Measurements from ENCODE around the gene CMTM6. TPM values are rescaled to one million over a fixed set of nuclear protein-coding genes. Genes with fewer than 3 reads are reported as not detected.
A peak's percentile ranks its signal among the peaks of the same experiment; 100 is the strongest.

CMTM6 gene
- total and polyA plus RNA-seq, 9 of the 15 experiments (the other 6 are each of a cell fraction or from before 2014, with no cell fraction given) = 8.9 to 39.7 (median 19.5) TPM

- TF ChIP-seq DEAF1 (CRISPR knock-in tag; IDR thresholded peaks at IDR 0.05) = peak; percentile 98
- TF ChIP-seq ARID2 (IDR thresholded peaks at IDR 0.05) = peak; percentile 98
- TF ChIP-seq POLR2A (conservative IDR thresholded peaks at IDR 0.05) = no peak
- TF ChIP-seq ATF1 (CRISPR knock-in tag; IDR thresholded peaks at IDR 0.05) = no peak
- TF ChIP-seq ATF1 (tag; IDR thresholded peaks at IDR 0.05) = 0 out of 2 replicates have a peak, but pooled peaks have one; percentile 29
- TF ChIP-seq ZNF561 (CRISPR knock-in tag; conservative IDR thresholded peaks at IDR 0.05) = no peak
- TF ChIP-seq MLLT1 (IDR thresholded peaks at IDR 0.05) = no peak
- TF ChIP-seq MYC (IDR thresholded peaks at IDR 0.05; ENCODE audit: low read depth, low read length) = peak; percentile 41; the same call in 1 of the 2 replicates
- TF ChIP-seq MYC (CRISPR knock-in tag; IDR thresholded peaks at IDR 0.05; ENCODE audit: borderline replicate concordance, low read depth) = no peak
- TF ChIP-seq KAT7 (CRISPR knock-in tag; IDR thresholded peaks at IDR 0.05; ENCODE audit: borderline replicate concordance) = no peak
- no peak for TF ChIP-seq C11orf30 (IDR thresholded peaks at IDR 0.05; ENCODE audit: low read depth)
- TF ChIP-seq STAG1 (CRISPR knock-in tag; IDR thresholded peaks at IDR 0.05; ENCODE audit: borderline replicate concordance) = peak; percentile 87; the same call in 1 of the 2 replicates
- TF ChIP-seq ZNF695 (CRISPR knock-in tag; IDR thresholded peaks at IDR 0.05) = no peak
- TF ChIP-seq L3MBTL2 (IDR thresholded peaks at IDR 0.05) = peak; percentile 14; the same call in 1 of the 2 replicates
Observed at GRCh38 chr3:32510075-32510724, 7.5 kb upstream of the CMTM6 start (continued).

Data from K562 (cell line).